Kidney epithelial cell (primary cell): ENCODE data around the gene ADCY2. TPM values are rescaled to one million over a fixed set of nuclear protein-coding genes. Genes with fewer than 3 reads are reported as not detected.

Experiments
- DNase-seq: peaks from one replicate; pipeline ENCODE4 v3.0.0-alpha.2; 2010; ENCODE audit warnings: low read depth
- H3K27me3 ChIP-seq: 2 replicates; pipeline ENCODE4 v1.6.0; 2011; ENCODE audit warnings: low read length; ENCODE audit not compliant: control insufficient read depth, insufficient read depth
- H3K36me3 ChIP-seq: 2 replicates; pipeline ENCODE4 v1.5.1; 2011; ENCODE audit warnings: low read length; ENCODE audit not compliant: control insufficient read depth, insufficient read depth
- H3K4me3 ChIP-seq: 2 replicates; pipeline ENCODE4 v1.5.1; 2011; ENCODE audit warnings: low read depth, mild to moderate bottlenecking, control low read depth, low read length
- total RNA-seq: library from RNA; depleted of rRNA; stranded (reverse); fragments of >200 nt; gene quantifications from 2 replicates; pipeline ENCODE4 v1.2.3, GENCODE V29; 2015
- TF ChIP-seq, protein P1 (sequence below): IDR thresholded peaks from 2 replicates; pipeline ENCODE4 v1.5.1; 2011; ENCODE audit warnings: mild to moderate bottlenecking, moderate library complexity, low read length, control low read depth, inconsistent platforms; ENCODE audit not compliant: insufficient read depth, poor library complexity, severe bottlenecking

ADCY2 gene
- total RNA-seq, 1 donor from 2014 or later = 0.25 TPM

DNA sequence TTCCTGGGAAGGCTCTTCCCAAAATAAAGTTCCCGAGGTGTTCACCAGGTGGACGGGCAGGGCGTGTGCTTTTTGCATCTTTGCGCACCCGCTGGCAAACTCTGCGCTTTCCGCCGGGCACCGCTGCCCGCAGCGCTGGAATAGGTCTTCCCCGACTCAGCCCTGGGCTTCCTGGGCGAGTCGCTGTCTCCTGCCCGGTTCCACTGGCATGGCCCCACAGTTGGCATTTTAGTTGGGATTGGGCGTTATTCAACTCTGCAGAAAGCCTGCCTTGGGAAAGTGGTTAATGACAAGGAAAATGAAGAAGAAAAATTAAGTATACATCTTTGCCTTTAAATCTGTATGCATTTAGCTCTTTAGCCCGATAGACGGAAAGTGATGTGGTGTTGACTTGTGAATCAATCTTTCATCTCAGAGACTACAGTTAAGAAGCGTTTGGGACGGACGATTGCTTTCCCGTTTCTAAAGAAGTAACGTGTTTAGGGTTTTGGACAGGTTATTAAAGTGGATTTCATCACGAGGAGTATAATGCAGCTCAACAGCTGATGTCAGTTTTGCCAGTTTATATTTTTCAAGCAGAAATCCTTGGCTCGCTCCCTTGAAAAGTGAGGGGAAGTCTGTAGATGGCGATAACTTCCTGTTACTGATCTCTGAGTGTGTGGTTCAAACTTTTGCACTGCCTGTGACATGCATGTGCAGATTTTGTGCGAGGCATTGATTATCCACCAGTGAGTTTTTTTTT, 946 bp downstream of the ADCY2 start:
- TF ChIP-seq, protein P1, sequence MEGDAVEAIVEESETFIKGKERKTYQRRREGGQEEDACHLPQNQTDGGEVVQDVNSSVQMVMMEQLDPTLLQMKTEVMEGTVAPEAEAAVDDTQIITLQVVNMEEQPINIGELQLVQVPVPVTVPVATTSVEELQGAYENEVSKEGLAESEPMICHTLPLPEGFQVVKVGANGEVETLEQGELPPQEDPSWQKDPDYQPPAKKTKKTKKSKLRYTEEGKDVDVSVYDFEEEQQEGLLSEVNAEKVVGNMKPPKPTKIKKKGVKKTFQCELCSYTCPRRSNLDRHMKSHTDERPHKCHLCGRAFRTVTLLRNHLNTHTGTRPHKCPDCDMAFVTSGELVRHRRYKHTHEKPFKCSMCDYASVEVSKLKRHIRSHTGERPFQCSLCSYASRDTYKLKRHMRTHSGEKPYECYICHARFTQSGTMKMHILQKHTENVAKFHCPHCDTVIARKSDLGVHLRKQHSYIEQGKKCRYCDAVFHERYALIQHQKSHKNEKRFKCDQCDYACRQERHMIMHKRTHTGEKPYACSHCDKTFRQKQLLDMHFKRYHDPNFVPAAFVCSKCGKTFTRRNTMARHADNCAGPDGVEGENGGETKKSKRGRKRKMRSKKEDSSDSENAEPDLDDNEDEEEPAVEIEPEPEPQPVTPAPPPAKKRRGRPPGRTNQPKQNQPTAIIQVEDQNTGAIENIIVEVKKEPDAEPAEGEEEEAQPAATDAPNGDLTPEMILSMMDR = no peak
- no peak for DNase-seq
- Histone ChIP-seq H3K36me3 (no peaks in the 10 kb centered on the region), H3K4me3 (no peak overlapping the region), H3K27me3 (peaks cover 38% of the 10 kb centered on the region)

DNA sequence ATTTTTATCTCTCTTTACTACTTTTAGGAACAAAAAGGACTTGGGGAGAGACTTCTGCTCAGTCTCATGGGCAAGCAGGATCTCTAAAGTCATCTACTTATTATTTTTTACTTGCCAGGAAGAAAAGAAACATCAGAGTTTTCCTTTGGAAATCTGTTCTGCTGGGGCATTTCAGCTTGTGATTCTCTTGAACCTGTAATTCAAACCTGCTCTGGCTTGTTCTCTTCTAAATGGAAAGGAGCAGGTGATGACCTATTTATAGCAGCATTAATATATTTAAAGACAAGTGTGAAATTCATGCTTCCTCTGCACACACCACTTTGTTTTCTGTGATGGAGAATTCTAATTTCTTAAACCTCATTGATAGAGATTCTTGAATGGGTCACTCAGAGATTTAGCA, 2.0 kb downstream of the ADCY2 start:
- Histone ChIP-seq H3K27me3 (peaks cover 38% of the 10 kb centered on the region), H3K4me3 (no peak overlapping the region), H3K36me3 (no peaks in the 10 kb centered on the region)
- TF ChIP-seq, protein P1 = no peak
- no peak for DNase-seq

DNA sequence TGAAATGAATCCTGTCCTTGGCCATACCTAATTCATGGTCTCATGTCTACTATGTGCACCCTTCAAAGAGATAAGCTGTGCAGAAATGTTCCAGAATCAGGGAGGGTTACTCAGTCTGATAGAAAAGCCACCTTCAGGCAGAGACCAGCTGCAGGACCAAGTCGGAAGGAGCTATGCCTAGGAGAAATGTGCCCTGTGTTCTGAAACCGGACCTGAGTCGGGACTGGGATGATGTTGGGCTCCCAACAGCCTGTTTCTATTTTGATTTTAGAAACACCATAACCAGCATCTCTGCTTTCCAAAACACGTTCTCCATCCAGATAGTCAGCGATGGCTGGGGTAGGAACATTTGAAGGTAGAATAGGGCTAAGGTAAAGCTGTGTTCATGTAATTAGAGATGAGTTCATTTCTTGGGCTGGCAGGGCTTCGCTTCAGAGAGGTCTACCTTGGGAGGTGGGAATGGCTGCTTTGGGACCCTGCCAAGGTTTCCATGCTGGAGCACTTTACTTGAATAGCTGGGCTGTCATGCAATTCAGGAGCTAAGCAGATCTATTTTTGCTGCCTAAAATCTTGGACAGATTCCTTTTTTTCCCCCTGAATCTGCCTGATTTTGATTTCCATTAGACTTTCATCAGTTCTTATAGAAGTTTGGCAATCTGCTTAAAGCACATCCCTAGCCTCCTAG, 2.8 kb downstream of the ADCY2 start:
- Histone ChIP-seq H3K36me3 (no peaks in the 10 kb centered on the region), H3K27me3 (peaks cover 38% of the 10 kb centered on the region), H3K4me3 (no peak overlapping the region)
- TF ChIP-seq, protein P1 = no peak
- DNase-seq = no peak

DNA sequence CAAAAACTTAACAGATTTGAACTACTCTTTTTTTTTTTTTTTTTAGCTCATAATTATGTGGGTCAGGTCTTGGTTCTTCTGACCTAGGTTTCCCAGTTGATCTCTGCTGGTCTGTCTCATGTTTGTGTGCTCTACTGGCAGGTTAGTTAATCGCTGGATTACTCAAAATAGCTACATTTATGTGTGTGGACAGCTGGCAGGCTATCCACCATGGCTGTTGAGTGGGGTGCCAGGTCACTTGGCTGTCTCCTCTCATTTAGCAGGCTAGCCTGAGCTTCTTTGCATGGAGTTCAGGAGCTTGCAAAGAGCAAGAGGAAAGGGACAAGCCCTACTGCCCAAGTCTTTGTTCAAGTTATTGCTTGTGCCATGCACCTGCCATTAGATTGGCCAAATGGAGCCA, 9.3 kb downstream of the ADCY2 start:
- DNase-seq = no peak
- H3K4me3 ChIP-seq = no peak overlapping the region
- TF ChIP-seq, protein P1 = no peak
- no peaks in the 10 kb centered on the region for H3K27me3 ChIP-seq
- H3K36me3 ChIP-seq = no peaks in the 10 kb centered on the region

DNA sequence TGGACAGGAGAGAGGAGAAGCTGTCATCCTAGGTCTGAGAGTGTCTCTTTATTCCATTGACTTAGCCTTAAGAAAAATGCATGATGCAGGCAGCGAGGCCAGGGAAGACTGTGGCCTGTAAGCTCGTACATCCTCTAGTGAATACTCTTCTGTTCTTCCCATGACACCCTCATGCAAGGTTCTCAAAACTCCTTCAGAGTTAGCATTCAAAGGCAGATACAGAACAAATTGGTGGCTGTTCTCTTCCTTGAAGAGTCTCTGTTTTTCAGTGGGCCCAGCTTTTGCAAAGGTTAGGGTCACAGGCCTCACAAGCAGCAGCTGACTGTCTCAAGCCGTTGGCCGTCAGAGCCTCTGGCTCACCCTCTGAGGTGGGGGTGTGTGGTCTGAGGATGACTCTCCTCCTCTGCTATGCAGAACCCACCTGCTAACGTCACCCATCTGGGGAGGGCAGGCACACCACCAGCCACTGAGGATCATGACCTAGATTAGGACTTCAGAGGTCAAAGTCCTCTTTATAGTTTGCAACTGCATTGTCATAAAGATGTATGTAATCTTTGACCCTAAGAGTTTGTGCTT, 15.1 kb downstream of the ADCY2 start:
- Histone ChIP-seq H3K36me3 (no peaks in the 10 kb centered on the region), H3K27me3 (no peaks in the 10 kb centered on the region), H3K4me3 (no peak overlapping the region)
- TF ChIP-seq, protein P1 = no peak
- no peak for DNase-seq
